HG03060 (cell line): ENCODE measurements around the gene GPR101.
"Not testable (repeated sequence)": the region's sequence is repeated elsewhere in the genome, so short reads cannot be mapped to it uniquely, and the experiment has no call there.

Source experiments
- ATAC-seq: cut with Tn5 transposase; IDR thresholded peaks from one replicate; pipeline ENCODE4 v1.9.1; 2021; ENCODE audit warnings: low read depth, moderate number of reproducible peaks; ENCODE audit not compliant: unreplicated experiment

Gene GPR101

DNA sequence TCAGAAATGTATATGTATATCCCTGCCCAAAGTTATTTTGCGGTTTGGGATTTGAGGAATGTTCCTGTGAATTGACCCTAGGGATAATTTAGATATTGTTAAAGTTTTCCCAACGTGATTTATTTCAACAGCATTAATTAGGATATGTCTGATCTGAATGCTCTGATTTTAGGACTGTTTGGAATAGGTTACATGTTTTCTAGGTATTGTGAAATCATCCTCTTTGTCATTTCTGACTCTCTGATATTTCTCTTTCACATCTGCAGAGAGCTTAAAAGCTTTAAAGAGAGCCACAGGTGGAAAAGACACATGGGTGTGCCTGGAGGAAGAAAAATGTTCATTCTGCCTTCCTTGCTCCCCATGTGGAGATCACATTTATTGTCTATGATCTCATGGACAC lies 5.1 kb downstream of the GPR101 start:
- no peak for ATAC-seq

DNA sequence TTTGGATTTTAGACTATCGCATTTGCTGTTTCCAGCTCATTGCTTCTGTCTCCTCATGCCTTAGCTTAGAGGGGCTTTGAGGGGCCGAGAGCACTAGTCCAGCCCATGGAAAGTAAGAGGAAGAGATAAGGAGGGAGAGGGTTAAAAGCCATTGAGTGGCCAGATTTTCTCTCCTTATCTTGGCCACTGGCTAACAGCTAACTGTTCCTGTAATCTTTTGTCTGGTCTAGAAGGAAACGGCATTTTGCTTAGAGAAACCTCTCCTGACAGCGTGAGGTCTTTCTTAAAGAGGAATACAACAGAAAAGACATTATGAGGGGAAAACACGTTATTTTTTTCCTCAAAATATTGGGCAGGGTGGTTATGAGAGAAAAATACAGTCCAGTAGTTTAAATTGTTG lies 7.9 kb downstream of the GPR101 start:
- no peak for ATAC-seq

DNA sequence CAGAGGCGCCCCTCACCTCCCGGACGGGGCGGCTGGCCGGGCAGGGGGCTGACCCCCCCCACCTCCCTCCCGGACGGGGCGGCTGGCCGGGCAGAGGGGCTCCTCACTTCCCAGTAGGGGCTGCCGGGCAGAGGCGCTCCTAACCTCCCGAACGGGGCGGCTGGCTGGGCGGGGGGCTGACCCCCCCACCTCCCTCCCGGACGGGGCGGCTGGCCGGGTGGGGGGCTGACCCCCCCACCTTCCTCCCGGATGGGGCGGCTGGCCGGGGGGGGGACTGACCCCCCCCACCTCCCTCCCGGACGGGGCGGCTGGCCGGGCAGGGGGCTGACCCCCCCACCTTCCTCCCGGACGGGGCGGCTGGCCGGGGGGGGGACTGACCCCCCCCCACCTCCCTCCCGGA lies 33.6 kb downstream of the GPR101 start:
- not testable (repeated sequence) for ATAC-seq

DNA sequence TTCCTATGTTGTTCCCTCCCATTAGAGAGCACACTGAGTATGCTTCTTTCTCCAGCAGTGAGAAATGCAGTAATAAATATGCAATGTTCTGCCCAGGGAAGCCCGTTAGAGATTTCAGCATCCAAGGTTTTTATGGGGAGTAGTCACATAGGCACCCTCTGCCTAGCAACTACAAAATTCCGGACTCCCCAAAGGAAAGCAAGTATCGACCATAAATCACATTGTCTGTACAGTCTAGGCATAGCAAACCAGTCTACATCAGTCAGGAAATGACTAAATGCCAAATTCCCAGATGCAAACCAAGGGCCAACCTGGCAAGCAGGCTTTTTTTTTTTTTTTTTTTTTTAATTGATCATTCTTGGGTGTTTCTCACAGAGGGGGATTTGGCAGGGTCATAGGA lies 34.8 kb downstream of the GPR101 start:
- no peak for ATAC-seq
